Stimulated activated memory B cell treated with anti-CD40 and anti-IgM and Interleukin-4, amounts not matched to agents 10 μg/mL and 1 μg/mL and 100 μg/mL, for 72 hours (primary cell): Measurements from ENCODE around the gene ANGEL1.

Source experiments
- ATAC-seq: fragments of 150-1000 bp; cut with Tn5 transposase; 2 replicates; pipeline ENCODE4 v1.10.0; 2021
- H3K27ac Mint-ChIP-seq: one replicate; pipeline ENCODE4 v1.8.0; 2022; ENCODE audit warnings: mild to moderate bottlenecking, mixed read lengths
- H3K27me3 Mint-ChIP-seq: one replicate; pipeline ENCODE4 v1.8.0; 2022; ENCODE audit warnings: mixed read lengths
- H3K36me3 Mint-ChIP-seq: one replicate; pipeline ENCODE4 v1.8.0; 2022; ENCODE audit warnings: mixed read lengths
- H3K4me1 Mint-ChIP-seq: one replicate; pipeline ENCODE4 v1.8.0; 2022; ENCODE audit warnings: mixed read lengths
- H3K4me3 Mint-ChIP-seq: one replicate; pipeline ENCODE4 v1.8.0; 2022; ENCODE audit warnings: mild to moderate bottlenecking, moderate library complexity, mixed read lengths
- H3K9me3 Mint-ChIP-seq: one replicate; pipeline ENCODE4 v1.8.0; 2022; ENCODE audit warnings: mixed read lengths

The ANGEL1 gene, protein sequence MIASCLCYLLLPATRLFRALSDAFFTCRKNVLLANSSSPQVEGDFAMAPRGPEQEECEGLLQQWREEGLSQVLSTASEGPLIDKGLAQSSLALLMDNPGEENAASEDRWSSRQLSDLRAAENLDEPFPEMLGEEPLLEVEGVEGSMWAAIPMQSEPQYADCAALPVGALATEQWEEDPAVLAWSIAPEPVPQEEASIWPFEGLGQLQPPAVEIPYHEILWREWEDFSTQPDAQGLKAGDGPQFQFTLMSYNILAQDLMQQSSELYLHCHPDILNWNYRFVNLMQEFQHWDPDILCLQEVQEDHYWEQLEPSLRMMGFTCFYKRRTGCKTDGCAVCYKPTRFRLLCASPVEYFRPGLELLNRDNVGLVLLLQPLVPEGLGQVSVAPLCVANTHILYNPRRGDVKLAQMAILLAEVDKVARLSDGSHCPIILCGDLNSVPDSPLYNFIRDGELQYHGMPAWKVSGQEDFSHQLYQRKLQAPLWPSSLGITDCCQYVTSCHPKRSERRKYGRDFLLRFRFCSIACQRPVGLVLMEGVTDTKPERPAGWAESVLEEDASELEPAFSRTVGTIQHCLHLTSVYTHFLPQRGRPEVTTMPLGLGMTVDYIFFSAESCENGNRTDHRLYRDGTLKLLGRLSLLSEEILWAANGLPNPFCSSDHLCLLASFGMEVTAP

GRCh38 chr14:76812422-76813383 is at the start of gene ANGEL1:
Gene ANGEL1 (minus strand): TSS chr14:76812882. CDS start chr14:76812827, 55 bp downstream.
- Mint-ChIP-seq H3K4me1 (peaks cover 47% of the 10 kb centered on the region), H3K36me3 (peaks cover 18% of the 10 kb centered on the region), H3K27ac (peak within 1 kb of the TSS; percentile 78), H3K27me3 (no peaks in the 10 kb centered on the region), H3K9me3 (no peaks in the 10 kb centered on the region), H3K4me3 (peak within 1 kb of the TSS; percentile 89)
- ATAC-seq = peak; percentile 98

- H3K4me1 Mint-ChIP-seq = peaks cover 26% of the 10 kb centered on the region
- peaks cover 31% of the 10 kb centered on the region for H3K27me3 Mint-ChIP-seq
- H3K27ac Mint-ChIP-seq = no peak overlapping the region
- ATAC-seq = no peak
- H3K36me3 Mint-ChIP-seq = no peaks in the 10 kb centered on the region
- H3K9me3 Mint-ChIP-seq = peaks cover 3% of the 10 kb centered on the region
- no peak overlapping the region for H3K4me3 Mint-ChIP-seq
Observed at GRCh38 chr14:76861574-76862255, 49.0 kb upstream of the ANGEL1 start.

- ATAC-seq = no peak
- Mint-ChIP-seq H3K27me3 (peaks cover 33% of the 10 kb centered on the region), H3K36me3 (no peaks in the 10 kb centered on the region), H3K4me3 (no peak overlapping the region), H3K27ac (no peak overlapping the region), H3K4me1 (no peaks in the 10 kb centered on the region), H3K9me3 (peaks cover 7% of the 10 kb centered on the region)
Observed at GRCh38 chr14:76856769-76857168, 44.1 kb upstream of the ANGEL1 start.

DNA sequence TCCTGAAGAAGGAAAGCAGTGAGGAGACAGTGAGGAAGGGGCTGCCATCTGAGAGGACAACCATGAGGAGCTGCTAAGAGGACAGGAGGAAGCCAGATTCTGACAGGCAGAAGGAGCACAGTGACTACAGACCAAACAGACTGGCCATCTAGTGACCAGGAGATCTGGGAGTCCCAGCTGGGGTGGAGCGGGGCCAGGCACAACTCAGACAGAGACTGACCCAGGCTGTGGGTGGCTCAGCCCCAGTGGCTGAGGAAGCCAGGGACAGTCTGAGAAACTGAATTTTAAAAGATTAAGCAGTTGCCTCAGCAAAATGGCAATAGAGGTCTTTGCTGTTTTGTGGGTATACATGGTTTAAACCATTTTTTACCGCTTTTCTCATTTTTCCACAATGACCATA is 42.4 kb upstream of the ANGEL1 start:
- ATAC-seq = no peak

DNA sequence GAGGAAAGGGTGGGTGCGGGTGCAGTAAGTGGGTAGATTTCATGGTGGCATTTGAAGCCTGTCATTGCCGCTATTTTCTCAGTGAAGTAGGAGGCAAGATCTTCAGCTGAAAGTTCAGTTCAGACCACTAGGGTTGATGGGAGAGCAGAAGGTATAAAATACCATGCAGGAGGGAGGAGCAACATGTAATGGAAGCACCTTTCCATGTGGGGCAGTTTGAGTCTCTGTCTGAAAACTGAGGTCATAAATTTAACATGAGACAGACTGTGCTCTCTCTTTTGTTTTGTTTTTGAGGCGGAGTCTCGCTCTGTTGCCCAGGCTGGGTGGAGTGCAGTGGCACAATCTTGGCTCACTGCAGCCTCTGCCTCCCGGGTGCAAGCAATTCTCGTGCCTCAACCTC is 36.2 kb upstream of the ANGEL1 start:
- Mint-ChIP-seq H3K27me3 (peaks cover 11% of the 10 kb centered on the region), H3K9me3 (no peaks in the 10 kb centered on the region), H3K36me3 (no peaks in the 10 kb centered on the region), H3K27ac (no peak overlapping the region), H3K4me3 (no peak overlapping the region), H3K4me1 (peaks cover 19% of the 10 kb centered on the region)
- no peak for ATAC-seq

More for the DNA sequence above, 42.4 kb upstream of the ANGEL1 start:
- H3K27me3 Mint-ChIP-seq = peaks cover 33% of the 10 kb centered on the region
- no peaks in the 10 kb centered on the region for H3K4me1 Mint-ChIP-seq
- H3K9me3 Mint-ChIP-seq = peaks cover 7% of the 10 kb centered on the region
- H3K4me3 Mint-ChIP-seq = no peak overlapping the region
- H3K27ac Mint-ChIP-seq = no peak overlapping the region
- no peaks in the 10 kb centered on the region for H3K36me3 Mint-ChIP-seq

DNA sequence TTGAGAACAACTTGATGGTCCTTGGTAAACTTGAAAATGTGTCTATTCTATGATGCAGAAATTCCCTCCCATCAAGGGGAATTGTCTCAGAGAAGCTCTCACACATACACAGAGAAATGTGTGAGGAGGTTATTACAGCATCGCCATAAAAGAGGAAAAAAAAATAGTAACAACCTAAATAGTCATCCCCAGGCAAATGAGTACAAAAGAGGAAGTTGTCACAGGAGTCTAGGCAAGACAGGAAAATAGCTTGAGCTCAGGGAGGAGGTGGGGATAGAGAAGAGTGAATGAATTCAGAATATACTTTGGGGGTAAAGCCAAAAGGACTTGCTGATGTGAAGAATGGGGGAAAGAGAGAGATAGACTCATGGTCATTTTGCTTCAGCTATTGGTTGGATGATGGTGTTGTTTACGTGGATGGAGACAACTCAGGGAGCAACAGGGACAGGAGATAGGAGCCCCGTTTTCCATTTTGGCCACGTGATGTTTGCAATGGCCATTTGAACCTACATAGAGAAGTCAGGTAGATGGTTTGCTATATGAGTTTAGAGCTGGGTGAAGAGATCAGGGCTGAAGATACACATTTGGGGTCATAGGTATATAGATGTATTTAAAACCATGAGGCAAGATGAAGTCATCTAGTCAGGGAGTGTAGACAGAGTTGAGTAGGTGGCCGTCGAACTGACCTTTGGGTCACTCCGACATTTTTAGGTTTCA is 33.8 kb upstream of the ANGEL1 start:
- H3K4me1 Mint-ChIP-seq = peaks cover 19% of the 10 kb centered on the region
- no peak for ATAC-seq
- H3K27me3 Mint-ChIP-seq = peaks cover 6% of the 10 kb centered on the region
- H3K9me3 Mint-ChIP-seq = no peaks in the 10 kb centered on the region
- H3K36me3 Mint-ChIP-seq = no peaks in the 10 kb centered on the region
- H3K4me3 Mint-ChIP-seq = no peak overlapping the region
- H3K27ac Mint-ChIP-seq = no peak overlapping the region

DNA sequence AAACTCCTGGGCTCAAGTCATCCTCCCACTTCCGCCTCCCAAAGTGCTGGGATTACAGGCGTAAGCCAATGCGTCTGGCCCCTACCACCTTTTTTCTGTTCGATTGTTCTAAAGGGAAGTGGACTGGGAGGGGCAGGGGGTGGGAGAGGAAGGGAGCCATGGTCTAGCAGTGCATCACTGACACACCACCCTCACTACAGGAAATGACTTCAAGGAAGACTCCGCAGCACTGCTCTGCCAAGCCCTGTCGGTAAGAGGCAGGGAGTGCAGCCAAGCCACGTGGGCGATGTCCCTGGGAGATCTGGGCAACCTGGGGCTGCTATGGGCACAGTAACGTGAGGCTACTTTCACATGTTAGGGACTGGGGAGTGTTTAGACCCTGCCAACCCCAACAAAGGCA is 31.5 kb upstream of the ANGEL1 start:
- H3K4me3 Mint-ChIP-seq = no peak overlapping the region
- H3K9me3 Mint-ChIP-seq = no peaks in the 10 kb centered on the region
- no peak overlapping the region for H3K27ac Mint-ChIP-seq
- H3K27me3 Mint-ChIP-seq = peaks cover 6% of the 10 kb centered on the region
- peak; percentile 57 for ATAC-seq
- no peaks in the 10 kb centered on the region for H3K36me3 Mint-ChIP-seq
- peaks cover 19% of the 10 kb centered on the region for H3K4me1 Mint-ChIP-seq

DNA sequence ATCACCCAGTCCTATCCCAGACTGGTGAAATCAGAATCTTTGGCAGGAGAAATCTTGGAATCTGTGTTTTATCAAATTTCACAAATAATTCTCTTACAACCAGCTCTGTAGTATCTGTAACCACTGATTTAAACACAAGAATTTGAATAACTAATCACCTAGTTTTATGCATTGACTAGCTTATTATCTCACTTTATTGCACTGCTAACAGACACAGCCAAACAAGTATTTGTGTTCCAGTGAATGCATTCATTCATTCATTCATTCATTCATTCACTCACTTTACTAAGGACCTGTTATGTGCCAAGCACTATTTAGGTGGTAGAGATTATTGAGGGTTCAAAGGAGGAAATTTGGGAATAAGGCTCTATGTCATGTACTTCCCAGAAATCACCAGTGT is 29.7 kb upstream of the ANGEL1 start:
- Mint-ChIP-seq H3K4me3 (no peak overlapping the region), H3K9me3 (no peaks in the 10 kb centered on the region), H3K4me1 (peaks cover 19% of the 10 kb centered on the region), H3K36me3 (no peaks in the 10 kb centered on the region), H3K27ac (no peak overlapping the region), H3K27me3 (peaks cover 17% of the 10 kb centered on the region)
- ATAC-seq = no peak

- H3K27me3 Mint-ChIP-seq = peaks cover 27% of the 10 kb centered on the region
- no peak overlapping the region for H3K27ac Mint-ChIP-seq
- H3K4me1 Mint-ChIP-seq = no peaks in the 10 kb centered on the region
- no peak for ATAC-seq
- H3K36me3 Mint-ChIP-seq = no peaks in the 10 kb centered on the region
- no peaks in the 10 kb centered on the region for H3K9me3 Mint-ChIP-seq
- H3K4me3 Mint-ChIP-seq = no peak overlapping the region
Observed at GRCh38 chr14:76837524-76837923, 24.8 kb upstream of the ANGEL1 start.

GRCh38 chr14:76836029-76836630 is 23.4 kb upstream of the ANGEL1 start:
- Mint-ChIP-seq H3K27me3 (peaks cover 27% of the 10 kb centered on the region), H3K36me3 (no peaks in the 10 kb centered on the region), H3K4me1 (no peaks in the 10 kb centered on the region), H3K4me3 (no peak overlapping the region), H3K9me3 (no peaks in the 10 kb centered on the region), H3K27ac (no peak overlapping the region)
- no peak for ATAC-seq

DNA sequence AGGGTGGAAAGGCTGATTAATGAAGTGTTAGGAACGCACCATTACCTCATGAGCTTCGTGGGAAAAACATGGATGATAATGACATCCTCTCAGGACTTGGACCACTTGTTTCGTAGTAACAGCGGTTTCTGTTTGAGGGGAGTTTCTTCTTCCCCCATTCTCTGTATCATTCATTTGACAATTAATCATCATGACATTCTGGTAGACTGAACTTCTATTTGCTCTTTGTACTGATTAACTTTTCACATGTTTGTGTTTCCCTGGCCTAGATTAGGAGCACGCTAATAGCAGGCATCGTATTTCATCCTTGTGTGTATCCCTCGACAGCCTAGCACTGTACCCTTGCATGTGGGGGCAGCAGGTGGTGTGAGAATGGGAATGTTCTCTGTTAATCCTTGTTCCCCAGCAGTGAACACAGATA is 21.6 kb upstream of the ANGEL1 start:
- Mint-ChIP-seq H3K4me1 (no peaks in the 10 kb centered on the region), H3K36me3 (no peaks in the 10 kb centered on the region), H3K4me3 (no peak overlapping the region), H3K27ac (no peak overlapping the region), H3K27me3 (peaks cover 27% of the 10 kb centered on the region), H3K9me3 (no peaks in the 10 kb centered on the region)
- ATAC-seq = no peak

GRCh38 chr14:76833011-76833410 is 20.3 kb upstream of the ANGEL1 start:
- Mint-ChIP-seq H3K27me3 (peaks cover 21% of the 10 kb centered on the region), H3K4me3 (no peak overlapping the region), H3K36me3 (no peaks in the 10 kb centered on the region), H3K27ac (no peak overlapping the region), H3K9me3 (no peaks in the 10 kb centered on the region), H3K4me1 (no peaks in the 10 kb centered on the region)
- ATAC-seq = no peak

DNA sequence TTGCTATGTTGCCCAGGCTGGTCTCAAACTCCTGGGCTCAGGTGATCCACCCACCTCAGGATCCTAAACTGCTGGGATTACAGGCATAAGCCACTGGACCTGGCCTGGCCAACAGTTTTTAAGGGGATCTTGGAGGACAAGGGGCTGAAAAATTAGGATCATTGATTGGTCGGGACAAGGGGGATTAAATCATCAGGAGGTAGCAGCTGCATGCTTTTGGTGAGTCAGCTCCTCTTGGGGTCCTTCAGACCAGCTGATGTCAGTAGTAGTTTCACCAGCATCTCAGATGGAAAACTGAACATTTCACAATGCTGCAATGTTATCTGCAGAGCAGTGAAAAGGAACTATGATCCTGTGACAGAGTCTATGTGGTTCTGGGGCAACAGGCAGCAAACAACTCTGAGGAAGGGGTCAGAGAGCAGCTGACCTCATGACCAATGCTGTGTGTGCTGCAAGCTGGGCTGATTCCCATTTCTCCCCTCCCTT is 19.9 kb upstream of the ANGEL1 start:
- no peaks in the 10 kb centered on the region for H3K4me1 Mint-ChIP-seq
- H3K27me3 Mint-ChIP-seq = peaks cover 24% of the 10 kb centered on the region
- H3K27ac Mint-ChIP-seq = no peak overlapping the region
- H3K4me3 Mint-ChIP-seq = no peak overlapping the region
- no peaks in the 10 kb centered on the region for H3K9me3 Mint-ChIP-seq
- no peaks in the 10 kb centered on the region for H3K36me3 Mint-ChIP-seq
- no peak for ATAC-seq

- no peak overlapping the region for H3K4me3 Mint-ChIP-seq
- no peaks in the 10 kb centered on the region for H3K4me1 Mint-ChIP-seq
Observed at GRCh38 chr14:76830556-76830955, 17.9 kb upstream of the ANGEL1 start.

More at GRCh38 chr14:76830556-76830955, 17.9 kb upstream of the ANGEL1 start:
- no peak for ATAC-seq
- Mint-ChIP-seq H3K27ac (no peak overlapping the region), H3K27me3 (peaks cover 19% of the 10 kb centered on the region), H3K9me3 (no peaks in the 10 kb centered on the region), H3K36me3 (no peaks in the 10 kb centered on the region)
